ENCODE data around the gene MAP3K2.
"Not testable (repeated sequence)": the region's sequence is repeated elsewhere in the genome, so short reads cannot be mapped to it uniquely, and the experiment has no call there.

MAP3K2 gene

DNA sequence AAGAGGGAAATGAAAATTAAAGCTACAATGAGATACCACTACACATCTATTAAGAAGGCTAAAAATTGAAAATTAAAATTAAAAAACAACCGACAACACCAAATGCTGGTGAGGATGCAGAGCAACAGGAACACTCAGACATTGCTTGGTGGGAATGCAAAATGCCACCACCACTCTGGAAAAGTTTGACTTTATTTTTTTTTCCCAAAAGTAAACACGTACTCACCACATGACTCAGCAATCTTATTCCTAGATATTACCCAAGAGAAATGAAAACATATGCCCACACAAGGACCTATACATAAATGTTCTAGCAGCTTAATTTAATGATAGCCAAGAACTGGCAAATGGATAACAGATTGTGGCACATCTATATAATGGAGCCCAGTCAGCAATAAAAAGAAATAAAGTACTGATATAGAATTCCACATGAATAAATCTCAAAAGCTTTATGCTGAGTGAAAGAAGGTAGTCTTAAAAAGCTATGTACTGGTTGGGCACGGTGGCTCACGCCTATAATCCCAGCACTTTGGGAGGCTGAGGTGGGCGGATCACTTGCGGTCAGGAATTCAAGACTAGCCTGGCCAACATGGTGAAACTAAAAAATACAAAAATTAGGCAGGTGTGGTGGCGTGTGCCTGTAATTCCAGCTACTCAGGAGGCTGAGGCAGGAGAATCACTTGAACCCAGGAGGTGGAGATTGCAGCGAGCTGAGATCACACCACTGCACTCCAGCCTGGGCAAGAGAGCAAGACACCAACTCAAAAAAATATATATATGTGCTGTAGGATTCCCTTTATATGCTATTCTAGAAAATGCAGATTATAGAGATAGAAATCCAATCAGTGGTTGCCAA lies 26.2 kb upstream of the MAP3K2 start:
- no peak overlapping the region for H3K27ac ChIP-seq
- TF ChIP-seq ZFX (IDR thresholded peaks at IDR 0.05; ENCODE audit: borderline replicate concordance): no peak
- TF ChIP-seq, protein P1, sequence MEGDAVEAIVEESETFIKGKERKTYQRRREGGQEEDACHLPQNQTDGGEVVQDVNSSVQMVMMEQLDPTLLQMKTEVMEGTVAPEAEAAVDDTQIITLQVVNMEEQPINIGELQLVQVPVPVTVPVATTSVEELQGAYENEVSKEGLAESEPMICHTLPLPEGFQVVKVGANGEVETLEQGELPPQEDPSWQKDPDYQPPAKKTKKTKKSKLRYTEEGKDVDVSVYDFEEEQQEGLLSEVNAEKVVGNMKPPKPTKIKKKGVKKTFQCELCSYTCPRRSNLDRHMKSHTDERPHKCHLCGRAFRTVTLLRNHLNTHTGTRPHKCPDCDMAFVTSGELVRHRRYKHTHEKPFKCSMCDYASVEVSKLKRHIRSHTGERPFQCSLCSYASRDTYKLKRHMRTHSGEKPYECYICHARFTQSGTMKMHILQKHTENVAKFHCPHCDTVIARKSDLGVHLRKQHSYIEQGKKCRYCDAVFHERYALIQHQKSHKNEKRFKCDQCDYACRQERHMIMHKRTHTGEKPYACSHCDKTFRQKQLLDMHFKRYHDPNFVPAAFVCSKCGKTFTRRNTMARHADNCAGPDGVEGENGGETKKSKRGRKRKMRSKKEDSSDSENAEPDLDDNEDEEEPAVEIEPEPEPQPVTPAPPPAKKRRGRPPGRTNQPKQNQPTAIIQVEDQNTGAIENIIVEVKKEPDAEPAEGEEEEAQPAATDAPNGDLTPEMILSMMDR (IDR thresholded peaks at IDR 0.05): no peak

DNA sequence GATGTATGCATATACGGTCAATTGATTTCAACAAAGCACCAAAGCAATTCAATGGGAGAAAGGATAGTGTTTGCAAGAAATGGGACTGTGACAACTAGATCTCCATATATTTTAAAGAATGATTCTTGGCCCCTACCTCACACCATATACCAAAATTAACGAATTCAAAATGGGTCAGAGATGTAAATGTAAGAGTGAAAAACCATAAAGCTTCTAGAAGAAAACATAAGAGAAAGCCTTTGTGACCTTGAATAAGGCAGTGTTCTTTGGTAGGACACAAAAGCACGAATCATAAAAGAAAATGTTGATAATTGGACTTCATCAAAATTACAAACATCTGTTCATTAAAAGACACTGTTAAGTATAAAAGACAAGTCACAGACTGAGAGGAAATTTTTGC lies 25.4 kb upstream of the MAP3K2 start:
- TF ChIP-seq, protein P1 (IDR thresholded peaks at IDR 0.05): no peak
- no peak for TF ChIP-seq ZFX (IDR thresholded peaks at IDR 0.05; ENCODE audit: borderline replicate concordance)
- H3K27ac ChIP-seq: no peak overlapping the region

DNA sequence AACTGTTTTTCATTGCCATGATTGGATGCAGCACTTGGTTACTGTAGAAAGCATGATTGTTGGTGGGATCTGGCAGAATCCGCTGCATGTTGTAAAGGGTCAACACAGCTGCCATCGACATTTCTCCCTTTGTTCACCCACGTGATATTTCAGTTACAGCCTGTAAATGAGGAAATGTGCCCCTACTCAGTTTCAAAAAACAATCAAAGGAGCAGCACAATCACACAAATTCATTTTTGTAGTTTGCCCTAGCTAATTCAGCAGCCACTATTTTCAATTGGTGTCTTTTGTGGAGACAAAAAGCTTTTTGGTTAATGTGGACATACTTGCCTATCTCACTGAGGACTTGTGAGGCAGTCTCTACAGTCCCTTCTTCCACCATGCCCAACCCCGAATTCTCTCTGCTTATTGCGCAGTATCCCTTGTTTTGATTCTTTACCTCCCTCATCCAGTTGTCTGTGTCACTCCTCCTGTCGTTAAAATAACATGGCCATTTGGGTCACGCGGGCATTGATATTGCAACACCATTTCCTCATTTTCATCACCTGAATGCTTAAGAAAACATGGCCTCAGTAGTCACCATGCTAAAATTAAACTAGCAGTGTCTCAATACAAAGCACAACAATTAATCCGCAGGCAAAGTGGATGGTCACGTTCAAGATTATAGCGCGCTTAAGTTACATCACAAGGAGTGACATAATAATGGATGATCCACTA lies 24.0 kb upstream of the MAP3K2 start:
- TF ChIP-seq, protein P1 (IDR thresholded peaks at IDR 0.05): no peak
- TF ChIP-seq ZFX (IDR thresholded peaks at IDR 0.05; ENCODE audit: borderline replicate concordance): no peak
- H3K27ac ChIP-seq: no peak overlapping the region

DNA sequence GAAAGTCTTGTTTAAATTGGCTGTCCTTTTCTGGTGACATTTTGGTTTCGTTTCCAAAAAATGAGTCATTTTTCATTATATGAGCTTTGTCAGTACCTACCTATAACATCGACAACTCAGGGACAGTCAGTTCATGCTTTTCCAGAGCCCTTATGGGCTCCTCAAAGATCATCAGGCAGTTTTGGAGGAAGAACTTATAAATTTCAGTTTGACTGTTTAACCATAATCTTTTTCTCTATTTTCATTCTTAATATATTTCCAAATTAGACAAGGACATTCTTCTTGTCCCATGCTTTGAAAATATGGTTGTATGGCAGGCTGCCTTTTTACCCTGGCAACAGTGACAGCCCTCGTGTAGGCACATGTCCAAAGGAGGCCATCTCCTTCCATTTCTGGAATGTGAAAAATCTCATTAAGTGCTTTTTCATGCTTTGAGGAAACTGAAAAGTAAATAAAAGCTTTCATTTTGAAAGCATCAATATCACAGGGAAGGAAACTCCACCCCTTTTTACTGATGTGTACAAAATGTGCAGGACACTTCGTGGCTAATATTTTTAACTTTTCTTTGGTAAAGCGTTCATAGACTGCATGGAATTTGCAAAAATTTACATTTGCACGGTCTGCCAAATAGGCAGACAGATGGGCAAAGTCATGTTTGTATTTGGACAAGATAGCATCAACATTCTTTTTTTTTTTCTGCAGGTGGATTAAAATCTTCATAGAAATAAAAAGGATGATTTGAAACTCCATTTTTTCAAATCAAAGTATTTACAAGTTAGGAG lies 23.3 kb upstream of the MAP3K2 start:
- H3K27ac ChIP-seq: no peak overlapping the region
- TF ChIP-seq, protein P1 (IDR thresholded peaks at IDR 0.05): no peak
- no peak for TF ChIP-seq ZFX (IDR thresholded peaks at IDR 0.05; ENCODE audit: borderline replicate concordance)

DNA sequence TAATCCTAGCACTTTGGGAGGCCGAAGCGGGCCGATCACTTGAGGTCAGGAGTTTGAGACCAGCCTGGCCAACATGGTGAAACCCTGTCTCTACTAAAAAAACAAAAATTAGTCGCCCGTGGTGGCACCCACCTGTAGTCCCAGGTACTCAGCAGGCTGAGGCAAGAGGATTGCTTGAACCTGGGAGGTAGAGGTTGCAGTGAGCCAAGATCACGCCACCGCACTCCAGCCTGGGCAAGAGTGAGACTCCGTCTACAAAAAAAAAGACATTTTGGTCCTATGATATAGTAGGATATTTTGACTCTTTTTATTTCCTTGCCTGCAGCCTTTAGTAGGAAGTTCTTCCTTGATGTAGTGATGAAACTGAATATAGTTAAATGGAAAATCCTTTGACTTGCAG lies 21.9 kb upstream of the MAP3K2 start:
- H3K27ac ChIP-seq: not testable (repeated sequence)

DNA sequence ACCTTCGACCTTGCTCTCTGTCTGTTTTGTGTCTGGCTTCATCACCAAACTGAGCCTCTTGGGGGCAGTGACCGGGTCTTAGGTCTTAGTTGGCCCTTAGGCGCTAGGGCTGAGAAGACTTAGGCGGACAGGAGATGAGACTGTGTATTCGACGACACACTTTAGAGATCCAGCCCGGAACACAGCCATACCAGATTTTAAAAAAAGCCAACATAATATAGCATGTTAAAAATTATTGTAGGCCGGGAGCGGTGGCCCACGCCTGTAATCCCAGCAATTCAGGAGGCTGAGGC lies 21.0 kb upstream of the MAP3K2 start:
- TF ChIP-seq ZFX (IDR thresholded peaks at IDR 0.05; ENCODE audit: borderline replicate concordance): no peak
- TF ChIP-seq, protein P1 (IDR thresholded peaks at IDR 0.05): no peak
- H3K27ac ChIP-seq: peak overlapping the region; percentile 59

DNA sequence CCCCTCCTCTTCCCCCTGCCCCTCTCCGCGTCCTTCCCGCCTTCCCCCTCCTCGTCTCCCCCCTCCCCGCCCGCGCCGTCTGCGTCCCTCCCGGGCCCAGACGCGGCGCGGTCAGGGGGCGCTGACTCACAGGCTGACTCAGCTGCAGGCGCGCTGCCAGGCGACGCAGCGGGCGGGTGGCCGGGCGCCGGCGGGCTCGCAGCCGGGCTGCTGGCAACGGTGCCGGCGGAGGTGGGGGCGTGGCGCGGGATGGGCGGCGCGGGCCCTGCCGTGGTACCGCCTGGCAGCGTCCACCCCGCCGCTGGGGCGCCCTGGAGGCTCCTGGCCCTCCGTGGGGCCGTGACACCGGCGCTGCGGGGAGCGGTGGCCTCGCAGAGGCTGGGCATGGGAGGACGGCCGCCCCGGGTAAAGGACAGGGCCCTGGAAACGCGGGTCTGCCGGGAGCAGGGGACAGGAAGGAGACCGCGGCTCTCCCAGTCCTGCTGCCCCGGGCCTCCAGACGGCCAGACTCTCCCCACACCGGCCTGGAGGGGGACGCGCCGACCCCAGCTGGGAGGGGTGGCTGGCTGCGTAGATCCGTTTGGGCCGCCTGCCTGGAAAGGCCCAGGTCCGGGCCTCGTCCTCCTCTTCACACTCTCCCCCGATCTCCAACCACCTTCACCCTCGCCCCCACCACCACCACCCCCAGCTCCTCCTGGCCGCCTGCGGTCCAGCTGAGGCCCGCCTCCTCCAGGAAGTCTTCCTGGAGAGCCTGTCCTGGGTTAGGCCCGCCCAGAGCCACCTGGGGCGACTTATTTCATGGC lies 20.4 kb upstream of the MAP3K2 start:
- no peak for TF ChIP-seq ZFX (IDR thresholded peaks at IDR 0.05; ENCODE audit: borderline replicate concordance)
- TF ChIP-seq, protein P1 (IDR thresholded peaks at IDR 0.05): no peak
- H3K27ac ChIP-seq: peak overlapping the region; percentile 59

Measured in 22Rv1 (cell line).